ENCODE measurements around the gene KCNAB1.
A peak's percentile ranks its signal among the peaks of the same experiment; 100 is the strongest.

Gene KCNAB1

DNA sequence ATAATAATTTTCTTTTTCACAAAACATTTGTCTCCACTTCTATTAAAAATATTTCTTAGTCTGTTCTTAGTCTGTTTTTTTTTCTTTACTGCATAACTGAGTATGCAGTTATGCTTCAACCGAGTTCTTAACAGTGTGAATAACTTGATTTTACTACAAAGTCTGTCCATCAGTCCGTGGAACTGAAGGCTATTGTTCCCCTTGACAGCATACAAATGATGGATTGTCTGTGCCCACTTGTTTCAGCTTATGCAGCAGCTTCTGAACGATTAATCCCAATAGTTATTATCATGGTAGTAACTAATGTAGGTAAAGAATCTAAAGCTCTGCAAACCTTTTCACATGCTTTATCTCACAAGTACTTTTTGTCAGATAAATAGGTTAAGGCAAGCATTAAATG is 283.8 kb downstream of the KCNAB1 start:
- no peak for DNase-seq (ENCODE audit: low spot score)

GRCh38 chr3:156406393-156406792 is 286.0 kb downstream of the KCNAB1 start:
- no peak for DNase-seq (ENCODE audit: low spot score)

DNA sequence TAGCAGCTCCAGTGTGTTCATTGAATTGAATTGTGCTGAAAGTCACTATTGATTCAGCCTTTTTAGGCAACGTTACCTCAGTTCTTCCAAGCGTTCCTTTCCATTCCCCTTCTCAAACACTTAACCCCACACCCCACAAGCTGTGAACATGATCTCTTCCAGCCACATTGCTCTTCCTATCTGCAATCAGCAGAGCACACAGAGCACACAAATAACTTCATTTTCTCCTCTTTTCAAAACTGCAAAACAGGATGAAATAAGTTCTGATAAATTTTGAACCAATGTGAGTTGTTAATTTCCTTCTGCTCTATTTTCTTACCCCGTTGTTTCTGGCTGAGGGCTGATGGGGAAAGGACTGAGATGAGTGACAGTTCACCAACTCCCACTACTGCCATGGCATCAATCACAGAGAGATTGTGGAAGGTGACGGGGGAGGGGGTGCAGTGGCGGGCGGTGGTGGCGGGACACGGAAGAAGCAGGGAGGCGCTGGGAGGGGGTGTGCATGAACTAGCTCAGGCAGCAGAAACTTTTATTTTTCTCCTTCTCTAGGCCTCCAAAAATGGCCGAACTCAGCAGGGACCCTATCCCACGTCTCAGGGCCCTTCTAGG is 287.3 kb downstream of the KCNAB1 start:
- peak; percentile 38 for DNase-seq (ENCODE audit: low spot score)

GRCh38 chr3:156409694-156410093 is 289.3 kb downstream of the KCNAB1 start:
- no peak for DNase-seq (ENCODE audit: low spot score)

- DNase-seq (ENCODE audit: low spot score), result no peak
These were observed 292.2 kb downstream of the KCNAB1 start for GRCh38 chr3:156412600-156412999.

GRCh38 chr3:156413293-156413892 is 293.0 kb downstream of the KCNAB1 start:
- DNase-seq (ENCODE audit: low spot score), result no peak

DNA sequence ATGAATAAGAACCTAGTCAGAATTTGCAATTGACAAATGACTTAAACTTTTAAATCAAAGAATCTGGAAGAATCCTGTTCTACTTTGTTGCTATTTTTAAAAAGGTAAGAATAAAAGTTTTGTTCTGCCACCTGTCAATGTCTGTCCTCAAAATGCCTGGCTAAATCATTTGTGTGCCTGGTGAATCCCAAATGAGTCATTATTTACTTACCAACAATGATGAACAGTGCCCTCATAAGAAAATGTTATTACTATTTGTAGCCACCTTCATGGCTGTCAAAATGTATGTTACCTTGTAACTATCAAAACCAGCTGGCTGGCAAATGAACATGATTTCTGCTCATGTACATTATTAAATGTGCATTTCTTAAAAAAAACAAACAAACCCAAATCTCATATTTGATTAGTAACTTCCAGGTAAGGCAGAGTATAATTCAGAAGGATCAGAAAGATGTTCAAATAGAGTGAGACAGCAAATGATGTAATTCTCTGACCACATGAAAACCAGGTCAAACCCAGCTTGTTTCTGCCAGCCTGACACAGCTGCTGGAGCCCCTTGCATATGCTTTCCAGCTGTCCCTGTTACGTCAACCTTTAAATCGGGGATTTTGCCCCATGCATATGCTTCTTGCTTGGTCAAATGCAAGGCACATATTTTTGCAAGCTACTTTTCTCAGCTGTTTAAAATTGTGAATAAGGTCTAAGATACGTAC is 296.6 kb downstream of the KCNAB1 start:
- no peak for DNase-seq (ENCODE audit: low spot score)

GRCh38 chr3:156417559-156418132 is 297.3 kb downstream of the KCNAB1 start:
- DNase-seq (ENCODE audit: low spot score), result no peak

DNA sequence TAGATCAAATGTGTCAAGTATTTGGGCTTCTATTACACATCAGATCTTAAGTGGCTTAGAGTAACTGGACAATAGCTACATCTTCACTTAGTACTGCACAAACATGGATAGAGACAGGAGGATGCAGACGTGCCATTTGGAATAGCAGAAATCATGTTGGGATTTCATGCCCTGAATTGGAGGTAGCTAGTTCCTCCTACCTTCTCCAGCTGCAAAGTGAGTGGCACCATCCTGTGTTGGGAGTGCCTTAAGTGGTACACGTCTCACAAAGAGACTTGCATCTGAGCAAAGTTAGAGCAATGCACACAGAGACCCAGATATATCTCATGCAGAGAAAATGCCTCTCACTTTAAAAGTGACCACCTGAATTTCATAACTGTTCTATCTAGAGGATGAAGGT is 298.1 kb downstream of the KCNAB1 start:
- no peak for DNase-seq (ENCODE audit: low spot score)

DNA sequence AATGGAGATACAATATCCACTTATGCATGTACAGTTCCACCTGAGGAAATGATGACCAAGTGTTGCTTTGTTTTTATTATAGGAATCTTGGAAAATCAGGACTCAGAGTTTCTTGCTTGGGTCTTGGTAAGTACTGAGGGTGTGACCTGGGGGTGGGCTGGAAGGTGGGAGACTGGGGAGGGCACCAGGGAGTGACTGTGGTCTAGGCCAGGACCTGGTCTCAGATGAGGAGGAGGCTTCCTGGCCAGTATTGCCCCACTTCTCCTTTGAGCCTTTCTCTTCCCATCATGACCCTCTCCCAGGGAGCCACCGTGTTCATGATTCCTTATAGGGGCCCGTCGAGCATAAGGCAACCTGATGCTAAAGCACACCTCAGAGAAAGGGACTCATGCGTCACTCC is 301.2 kb downstream of the KCNAB1 start:
- DNase-seq (ENCODE audit: low spot score), result no peak

DNA sequence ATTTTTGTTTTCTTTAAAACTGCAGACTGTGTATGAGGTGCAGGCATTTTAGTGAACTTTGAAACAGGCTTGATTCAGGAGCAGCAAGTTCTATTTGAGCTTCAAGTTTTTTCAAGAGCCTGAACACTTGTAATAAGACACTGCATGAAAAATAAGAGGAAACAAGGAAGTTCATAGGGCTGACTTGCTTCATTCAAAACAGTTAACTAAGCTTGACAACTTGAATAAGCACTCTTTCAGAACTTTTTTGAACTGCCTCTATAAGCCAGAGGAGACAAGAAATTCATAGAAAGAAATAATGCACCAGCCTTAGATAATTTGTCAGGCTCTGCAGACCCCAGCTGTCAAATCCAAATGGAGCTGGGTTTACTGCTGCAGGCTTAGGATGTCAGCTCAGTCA is 304.4 kb downstream of the KCNAB1 start:
- no peak for DNase-seq (ENCODE audit: low spot score)

DNA sequence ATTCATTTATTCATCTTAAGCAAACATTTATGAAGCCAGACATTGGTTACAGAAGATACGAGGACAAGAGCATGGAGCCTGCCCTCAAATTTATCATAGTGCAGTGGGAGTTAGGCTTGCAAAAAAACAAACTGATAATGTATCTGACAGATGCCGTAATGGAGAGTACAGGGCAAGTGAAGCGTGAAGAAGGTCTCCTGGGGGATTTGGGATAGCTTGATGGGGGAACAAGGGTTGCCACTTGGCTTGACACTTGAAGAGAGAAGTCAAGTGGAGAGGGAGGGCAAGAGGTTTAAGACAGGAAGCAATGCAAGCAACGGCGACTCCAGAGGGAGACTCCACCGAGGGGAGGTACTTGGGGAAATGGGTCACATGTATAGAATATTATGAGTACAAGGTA is 305.3 kb downstream of the KCNAB1 start:
- no peak for DNase-seq (ENCODE audit: low spot score)

GRCh38 chr3:156429125-156429524 is 308.7 kb downstream of the KCNAB1 start:
- no peak for DNase-seq (ENCODE audit: low spot score)

GRCh38 chr3:156431334-156432124 is 311.2 kb downstream of the KCNAB1 start:
- DNase-seq (ENCODE audit: low spot score), result no peak

GRCh38 chr3:156432563-156432962 is 312.2 kb downstream of the KCNAB1 start:
- no peak for DNase-seq (ENCODE audit: low spot score)

- DNase-seq (ENCODE audit: low spot score), result no peak
These were observed 312.8 kb downstream of the KCNAB1 start for GRCh38 chr3:156433138-156433537.

DNA sequence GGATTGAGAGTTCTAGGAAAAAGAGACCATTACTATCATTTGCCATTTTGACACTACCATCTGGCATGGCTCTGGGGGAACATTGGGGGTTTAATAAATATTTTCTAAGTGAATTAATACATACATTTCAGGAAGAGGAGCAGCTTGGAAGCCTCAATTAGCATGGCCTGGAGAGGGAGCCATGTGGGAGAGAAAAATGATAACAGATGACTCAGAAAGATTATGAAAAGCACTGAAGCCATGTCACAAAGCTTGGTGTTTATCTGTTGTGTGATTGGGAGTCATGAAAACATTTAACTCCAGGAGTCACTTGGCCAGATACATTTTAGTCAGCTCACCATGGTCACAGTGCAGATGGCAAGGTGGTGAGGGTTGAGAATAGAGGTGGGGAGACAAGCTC is 313.5 kb downstream of the KCNAB1 start:
- no peak for DNase-seq (ENCODE audit: low spot score)

DNA sequence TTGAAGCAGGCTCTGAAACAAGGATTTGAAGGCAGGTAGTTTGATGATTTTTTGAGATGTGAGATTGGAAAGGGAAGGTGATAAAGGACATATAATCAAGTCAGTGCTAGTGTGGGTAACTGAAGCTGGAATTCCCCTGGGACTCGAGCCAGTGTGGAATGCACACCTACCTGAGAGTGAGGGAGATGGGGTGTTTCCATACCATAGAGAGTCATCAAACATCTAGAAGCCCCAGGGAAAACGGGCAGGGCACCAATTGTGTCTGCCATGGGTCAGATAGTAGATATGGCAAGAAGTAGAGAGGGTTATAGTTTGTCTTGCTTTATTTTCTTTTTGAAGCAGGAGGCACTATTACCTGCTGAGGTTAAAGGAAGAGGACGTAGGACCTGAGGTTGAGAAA is 314.5 kb downstream of the KCNAB1 start:
- DNase-seq (ENCODE audit: low spot score), result no peak

- no peak for DNase-seq (ENCODE audit: low spot score)
These were observed 322.7 kb downstream of the KCNAB1 start for GRCh38 chr3:156443079-156443478.

GRCh38 chr3:156445117-156446090 is 325.0 kb downstream of the KCNAB1 start:
- no peak for DNase-seq (ENCODE audit: low spot score)

- DNase-seq (ENCODE audit: low spot score), result no peak
These were observed 327.9 kb downstream of the KCNAB1 start for GRCh38 chr3:156448300-156448699.

Measured in SK-N-DZ (cell line).